Kidney (tissue), 14 donors: ENCODE results near the gene ERCC4. TPM values are rescaled to one million over a fixed set of nuclear protein-coding genes. Genes with fewer than 3 reads are reported as not detected.

Experiments used
- DNase-seq, 5 donors: peaks; one replicate each; pipeline ENCODE4 v3.0.0-alpha.2; 2013 to 2020
- FAIRE-seq: peaks from 2 replicates; lab custom pipeline; 2012; peaks lifted over from hg19 to GRCh38; lab: Jason Lieb, UNC
- H3K27ac ChIP-seq, 2 donors: one replicate each; pipeline ENCODE4 v1.7.0; 2013; ENCODE audit warnings: low read depth in 2 of 2, low read length in 2 of 2, inconsistent platforms in 1 of 2
- H3K27me3 ChIP-seq: one replicate; pipeline ENCODE4 v1.7.1; 2013; ENCODE audit warnings: low read length, inconsistent platforms; ENCODE audit not compliant: control insufficient read depth, insufficient read depth
- H3K36me3 ChIP-seq, 3 donors: one replicate each; pipeline versions ENCODE4 v1.7.0 to v1.7.1; 2013; ENCODE audit warnings: low read length in 3 of 3, control low read depth in 1 of 3, inconsistent platforms in 1 of 3; ENCODE audit not compliant: insufficient read depth in 3 of 3, control insufficient read depth in 2 of 3
- H3K4me1 ChIP-seq, 3 donors: one replicate each; pipeline versions ENCODE4 v1.7.0 to v1.7.1; 2013; ENCODE audit warnings: low read length in 3 of 3, inconsistent platforms in 1 of 3, low read depth in 1 of 3; ENCODE audit not compliant: control insufficient read depth in 2 of 3, insufficient read depth in 2 of 3
- H3K4me3 ChIP-seq, 3 donors: one replicate each; pipeline versions ENCODE4 v1.7.0 to v1.8.1; 2013; ENCODE audit warnings: low read length in 3 of 3, control low read depth in 1 of 3, inconsistent platforms in 1 of 3
- H3K9ac ChIP-seq, 3 donors: one replicate each; pipeline versions ENCODE4 v1.7.0 to v1.7.1; 2013; ENCODE audit warnings: low read length in 3 of 3, control low read depth in 1 of 3, inconsistent platforms in 1 of 3
- H3K9me3 ChIP-seq, 3 donors: one replicate each; pipeline versions ENCODE4 v1.7.0 to v1.7.1; 2013; ENCODE audit warnings: low read length in 3 of 3, control low read depth in 1 of 3, inconsistent platforms in 1 of 3; ENCODE audit not compliant: control insufficient read depth in 2 of 3, insufficient read depth in 1 of 3
- CTCF ChIP-seq: IDR thresholded peaks from 3 replicates; pipeline ENCODE4 v1.5.1; 2012; ENCODE audit warnings: mild to moderate bottlenecking, moderate library complexity, borderline replicate concordance; ENCODE audit not compliant: insufficient read depth; ENCODE audit errors: extremely low read depth
- intact Hi-C: fragments of 100-400 bp; cut with DNase I; formaldehyde crosslinking; loops from one replicate; pipeline ENCODE4 v1.11.1; 2022
- polyA plus RNA-seq: library from polyadenylated mRNA; stranded (reverse); fragments of 350-450 nt; fragmentation: Illumina TruSeq; extraction: RNeasy Lipid Tissue Mini Kit (QIAGEN cat#74804); gene quantifications from one replicate; pipeline ENCODE4 v1.2.3, GENCODE V29; 2014; ENCODE audit warnings: low read depth, low replicate concordance; ENCODE audit not compliant: insufficient read depth
- total RNA-seq: library from RNA; stranded (reverse); fragmentation: NEBNext Ultra II Directional; extraction: Animal tissue kit (Norgen Biotek cat#: 25700); gene quantifications from one replicate; pipeline ENCODE4 v1.2.1, GENCODE V29; 2021
- donor health status: control.
- donor health status: control.
- donor health status: control.
- donor health status: control.
- donor health status: control.
- donor health status: DM: yes; HTN: yes; CAD: no.
- donor health status: Normal renal cell carcinoma (clear cell type).

ERCC4 gene
- total and polyA plus RNA-seq, 2 donors from 2014 or later, result 2.0 to 10.5 TPM

- intact Hi-C loops, result no loop called here
- FAIRE-seq, result no peak
- no peak overlapping the region for H3K27ac ChIP-seq
Observed at GRCh38 chr16:13997526-13997925, 77.6 kb downstream of the ERCC4 start.

GRCh38 chr16:13997933-13998332 is 78.0 kb downstream of the ERCC4 start:
- H3K9me3 ChIP-seq, result no peaks in the 10 kb centered on the region
- no peaks in the 10 kb centered on the region for H3K27me3 ChIP-seq
- no peak overlapping the region for H3K9ac ChIP-seq
- H3K4me3 ChIP-seq, result no peak overlapping the region
- no peak for TF ChIP-seq CTCF
- FAIRE-seq, result no peak
- H3K4me1 ChIP-seq, result peaks cover 0 to 5% (median 0%) of the 10 kb centered on the region in 3 donors
- H3K36me3 ChIP-seq, result no peaks in the 10 kb centered on the region
- no peak overlapping the region for H3K27ac ChIP-seq
- intact Hi-C loops, result no loop called here
- DNase-seq, result peak in 2 of 5 donors; percentile 66 to 72

More at GRCh38 chr16:13997526-13997925, 77.6 kb downstream of the ERCC4 start:
- Histone ChIP-seq H3K9ac (no peak overlapping the region), H3K9me3 (no peaks in the 10 kb centered on the region), H3K4me3 (no peak overlapping the region), H3K27me3 (no peaks in the 10 kb centered on the region), H3K36me3 (no peaks in the 10 kb centered on the region), H3K4me1 (peaks cover 0 to 5% (median 0%) of the 10 kb centered on the region in 3 donors)
- no peak for DNase-seq
- no peak for TF ChIP-seq CTCF

- peaks cover 0 to 3% (median 0%) of the 10 kb centered on the region in 3 donors for H3K4me1 ChIP-seq
- intact Hi-C loops, result no loop called here
- H3K9ac ChIP-seq, result no peak overlapping the region
- FAIRE-seq (no peak), DNase-seq (no peak)
- H3K4me3 ChIP-seq, result no peak overlapping the region
- H3K9me3 ChIP-seq, result no peaks in the 10 kb centered on the region
- no peak overlapping the region for H3K27ac ChIP-seq
- no peaks in the 10 kb centered on the region for H3K36me3 ChIP-seq
- no peak for TF ChIP-seq CTCF
- no peaks in the 10 kb centered on the region for H3K27me3 ChIP-seq
Observed at GRCh38 chr16:13999071-13999894, 79.3 kb downstream of the ERCC4 start.
